Eye (tissue), 1 donor: ENCODE results near the gene VWA5B1.

Experiments used
- DNase-seq: peaks from one replicate; pipeline ENCODE4 v3.0.0-alpha.2; 2015

The VWA5B1 gene

GRCh38 chr1:20351911-20352701 lies 61.4 kb downstream of the VWA5B1 start:
- DNase-seq, result no peak

GRCh38 chr1:20353836-20354235 lies 63.2 kb downstream of the VWA5B1 start:
- no peak for DNase-seq

GRCh38 chr1:20354610-20355009 lies 63.9 kb downstream of the VWA5B1 start:
- DNase-seq, result no peak

GRCh38 chr1:20355101-20355827 lies 64.6 kb downstream of the VWA5B1 start:
- no peak for DNase-seq

GRCh38 chr1:20355828-20356735 lies 65.4 kb downstream of the VWA5B1 start:
- no peak for DNase-seq

GRCh38 chr1:20356850-20357459 lies 66.3 kb downstream of the VWA5B1 start:
- no peak for DNase-seq

- no peak for DNase-seq
These were observed 67.1 kb downstream of the VWA5B1 start for GRCh38 chr1:20357796-20358195.

- no peak for DNase-seq
These were observed 68.1 kb downstream of the VWA5B1 start for GRCh38 chr1:20358761-20359263.

- no peak for DNase-seq
These were observed 69.0 kb downstream of the VWA5B1 start for GRCh38 chr1:20359451-20360330.

- DNase-seq, result no peak
These were observed 70.7 kb downstream of the VWA5B1 start for GRCh38 chr1:20361401-20361800.

GRCh38 chr1:20361805-20362381 lies 71.2 kb downstream of the VWA5B1 start:
- peak; percentile 85 for DNase-seq

- DNase-seq, result no peak
These were observed 72.2 kb downstream of the VWA5B1 start for GRCh38 chr1:20362856-20363255.

- no peak for DNase-seq
These were observed 74.9 kb downstream of the VWA5B1 start for GRCh38 chr1:20365421-20366055.

GRCh38 chr1:20366056-20366462 lies 75.4 kb downstream of the VWA5B1 start:
- peak; percentile 72 for DNase-seq

- DNase-seq, result peak; percentile 35
These were observed 75.9 kb downstream of the VWA5B1 start for GRCh38 chr1:20366463-20367115.

GRCh38 chr1:20367116-20367585 lies 76.5 kb downstream of the VWA5B1 start:
- peak; percentile 85 for DNase-seq

- no peak for DNase-seq
These were observed 77.0 kb downstream of the VWA5B1 start for GRCh38 chr1:20367626-20368025.

GRCh38 chr1:20368866-20369470 lies 78.3 kb downstream of the VWA5B1 start:
- DNase-seq, result no peak

GRCh38 chr1:20370698-20371097 lies 80.0 kb downstream of the VWA5B1 start:
- DNase-seq, result no peak
